PC-3 (cell line): Measurements from ENCODE around the gene KCNIP4. TPM values are rescaled to one million over a fixed set of nuclear protein-coding genes. Genes with fewer than 3 reads are reported as not detected.

ENCODE experiments used
- ATAC-seq: fragments of 200-7000 bp; cut with Tn5 transposase; 2 replicates; pipeline ENCODE4 v1.9.1; 2020; ENCODE audit warnings: mild to moderate bottlenecking, moderate library complexity
- BruUV-seq: library from RNA; stranded (reverse); fragments of 400-500 nt; replicated peaks from 2 replicates; lab custom pipeline; 2021; lab: Mats Ljungman, UMichigan
- CTCF ChIA-PET: fragments of 300-600 bp; sonication (Branson Sonifier 250); formaldehyde crosslinking; loops from one replicate; lab custom pipeline; 2022; ENCODE audit warnings: antibody characterized with exemption; lab: Charles Lee
- POLR2A ChIA-PET: fragments of 300-600 bp; sonication (Branson Sonifier 250); formaldehyde crosslinking; loops from one replicate; lab custom pipeline; 2022; ENCODE audit warnings: antibody characterized with exemption; ENCODE audit not compliant: unreplicated experiment; lab: Charles Lee
- DNase-seq: peaks from one replicate; pipeline ENCODE4 v3.0.0-alpha.2; 2015
- H2AFZ ChIP-seq: fragments of 300-600 bp; sonication (generic); 2 replicates; pipeline ENCODE4 v1.6.0; 2016; ENCODE audit warnings: antibody characterized with exemption, low read length
- H3F3A ChIP-seq: fragments of 300-600 bp; sonication (generic); one replicate; pipeline ENCODE4 v1.6.0; 2017; ENCODE audit warnings: antibody characterized with exemption, low read length, control low read depth, mild to moderate bottlenecking; ENCODE audit not compliant: unreplicated experiment
- H3K27ac ChIP-seq: fragments of 300-600 bp; sonication (generic); 2 replicates; pipeline ENCODE4 v1.5.1; 2016; ENCODE audit warnings: mild to moderate bottlenecking, low read length
- H3K27me3 ChIP-seq: fragments of 300-600 bp; sonication (generic); 2 replicates; pipeline ENCODE4 v1.6.1; 2016; ENCODE audit warnings: low read length, mixed read lengths
- H3K36me3 ChIP-seq: fragments of 300-600 bp; sonication (generic); 2 replicates; pipeline ENCODE4 v1.6.1; 2016; ENCODE audit warnings: low read depth, mixed run types, low read length, mixed read lengths
- H3K4me1 ChIP-seq: fragments of 300-600 bp; sonication (generic); 2 replicates; pipeline ENCODE4 v1.5.1; 2016; ENCODE audit warnings: low read length; ENCODE audit not compliant: insufficient read depth
- H3K4me2 ChIP-seq: fragments of 300-600 bp; sonication (generic); 2 replicates; pipeline ENCODE4 v1.6.0; 2016; ENCODE audit warnings: low read length
- H3K4me3 ChIP-seq: fragments of 300-600 bp; sonication (generic); 2 replicates; pipeline ENCODE4 v1.5.1; 2016; ENCODE audit warnings: mild to moderate bottlenecking, low read length, mixed read lengths
- H3K79me2 ChIP-seq: fragments of 300-600 bp; sonication (generic); 2 replicates; pipeline ENCODE4 v1.6.1; 2017; ENCODE audit warnings: low read length, mixed read lengths
- H3K9ac ChIP-seq: fragments of 300-600 bp; sonication (generic); 2 replicates; pipeline ENCODE4 v1.6.0; 2016; ENCODE audit warnings: mild to moderate bottlenecking, low read length
- H3K9me2 ChIP-seq: fragments of 300-600 bp; sonication (generic); replicated peaks from 2 replicates; pipeline ENCODE4 v1.6.1; 2016; ENCODE audit warnings: mixed run types, low read length, mixed read lengths
- H3K9me3 ChIP-seq: fragments of 300-600 bp; sonication (generic); 2 replicates; pipeline ENCODE4 v1.6.1; 2016; ENCODE audit warnings: low read length, mixed read lengths
- H4K20me1 ChIP-seq: fragments of 300-600 bp; sonication (generic); 2 replicates; pipeline ENCODE4 v1.6.1; 2016; ENCODE audit warnings: low read length, mixed read lengths
- EZH2 ChIP-seq: fragments of 300-600 bp; sonication (generic); IDR thresholded peaks from one replicate; pipeline ENCODE4 v1.6.1; 2017; ENCODE audit warnings: antibody characterized with exemption, mild to moderate bottlenecking, low read length; ENCODE audit not compliant: unreplicated experiment
- EZH2phosphoT487 ChIP-seq: fragments of 300-600 bp; sonication (generic); IDR thresholded peaks from 2 replicates; pipeline ENCODE4 v1.6.1; 2018; ENCODE audit warnings: mild to moderate bottlenecking, antibody characterized with exemption, low read length, borderline replicate concordance
- intact Hi-C: fragments of 100-400 bp; cut with micrococcal nuclease; formaldehyde crosslinking; loops from 2 replicates; pipeline ENCODE4 v1.9.0; 2023
- total RNA-seq: library from RNA; depleted of rRNA; stranded (reverse); fragments of >200 nt; gene quantifications from 2 replicates; pipeline ENCODE4 v1.2.3, GENCODE V29; 2014
- TF ChIP-seq, protein P1 (sequence below): fragments of 300-600 bp; sonication (generic); conservative IDR thresholded peaks from 2 replicates; pipeline ENCODE4 v1.5.1; 2017; ENCODE audit warnings: antibody characterized with exemption, low read depth, mild to moderate bottlenecking, low read length

Gene KCNIP4
- total RNA-seq, 1 experiment from 2014 or later = not detected

DNA sequence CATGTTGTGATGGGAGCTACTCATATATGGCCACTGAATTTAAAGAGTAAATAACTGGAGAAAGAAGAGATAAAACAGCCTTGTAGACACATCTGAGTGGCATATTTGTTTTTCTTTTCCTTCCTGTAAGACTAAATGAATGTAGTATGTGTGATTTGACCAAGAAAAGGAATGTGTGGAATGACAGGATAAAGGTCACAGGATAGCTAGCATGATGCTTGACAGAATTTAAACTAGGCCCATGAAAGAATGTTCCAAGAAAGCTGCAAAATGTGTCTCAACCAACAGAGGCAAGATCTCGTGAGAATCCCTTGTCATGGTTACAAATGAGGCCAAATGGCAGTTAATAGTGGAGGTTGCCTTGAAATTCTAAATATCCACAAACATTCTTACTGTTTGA is 137.0 kb downstream of the KCNIP4 start:
- ChIA-PET CTCF (no interaction called here), POLR2A (no interaction called here)
- Histone ChIP-seq H3K4me1 (no peaks in the 10 kb centered on the region), H3K27ac (no peak overlapping the region), H3K79me2 (no peaks in the 10 kb centered on the region), H3K36me3 (no peaks in the 10 kb centered on the region), H3K9me2 (no peaks in the 10 kb centered on the region), H4K20me1 (no peaks in the 10 kb centered on the region), H3K27me3 (no peaks in the 10 kb centered on the region), H3K4me2 (no peak overlapping the region), H3K4me3 (no peak overlapping the region), H3F3A (no peaks in the 10 kb centered on the region), H3K9me3 (no peaks in the 10 kb centered on the region), H2AFZ (no peak overlapping the region), H3K9ac (no peak overlapping the region)
- ATAC-seq (no peak), DNase-seq (peak; percentile 22)
- BruUV-seq = no TSS peak
- TF ChIP-seq EZH2phosphoT487 (no peak), EZH2 (no peak)
- TF ChIP-seq, protein P1, sequence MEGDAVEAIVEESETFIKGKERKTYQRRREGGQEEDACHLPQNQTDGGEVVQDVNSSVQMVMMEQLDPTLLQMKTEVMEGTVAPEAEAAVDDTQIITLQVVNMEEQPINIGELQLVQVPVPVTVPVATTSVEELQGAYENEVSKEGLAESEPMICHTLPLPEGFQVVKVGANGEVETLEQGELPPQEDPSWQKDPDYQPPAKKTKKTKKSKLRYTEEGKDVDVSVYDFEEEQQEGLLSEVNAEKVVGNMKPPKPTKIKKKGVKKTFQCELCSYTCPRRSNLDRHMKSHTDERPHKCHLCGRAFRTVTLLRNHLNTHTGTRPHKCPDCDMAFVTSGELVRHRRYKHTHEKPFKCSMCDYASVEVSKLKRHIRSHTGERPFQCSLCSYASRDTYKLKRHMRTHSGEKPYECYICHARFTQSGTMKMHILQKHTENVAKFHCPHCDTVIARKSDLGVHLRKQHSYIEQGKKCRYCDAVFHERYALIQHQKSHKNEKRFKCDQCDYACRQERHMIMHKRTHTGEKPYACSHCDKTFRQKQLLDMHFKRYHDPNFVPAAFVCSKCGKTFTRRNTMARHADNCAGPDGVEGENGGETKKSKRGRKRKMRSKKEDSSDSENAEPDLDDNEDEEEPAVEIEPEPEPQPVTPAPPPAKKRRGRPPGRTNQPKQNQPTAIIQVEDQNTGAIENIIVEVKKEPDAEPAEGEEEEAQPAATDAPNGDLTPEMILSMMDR = no peak
- intact Hi-C loops = no loop called here

GRCh38 chr4:21806991-21807390 is 141.6 kb downstream of the KCNIP4 start:
- no peaks in the 10 kb centered on the region for H4K20me1 ChIP-seq
- no peaks in the 10 kb centered on the region for H3K27me3 ChIP-seq
- no peak overlapping the region for H2AFZ ChIP-seq
- no peaks in the 10 kb centered on the region for H3K36me3 ChIP-seq
- H3K4me1 ChIP-seq = peaks cover 11% of the 10 kb centered on the region
- no peak overlapping the region for H3K27ac ChIP-seq
- no peak overlapping the region for H3K4me3 ChIP-seq
- H3K9me3 ChIP-seq = no peaks in the 10 kb centered on the region
- H3K79me2 ChIP-seq = no peaks in the 10 kb centered on the region
- DNase-seq (peak; percentile 10), ATAC-seq (peak; percentile 31; the same call in 1 of the 2 replicates)
- H3K9me2 ChIP-seq = no peaks in the 10 kb centered on the region
- intact Hi-C loops = no loop called here
- no peak overlapping the region for H3K9ac ChIP-seq
- ChIA-PET POLR2A (no interaction called here), CTCF (interaction anchor here (0.6 kb wide), 1 partner anchor 74 kb away, joined by 3 read pairs; no protein-coding TSS in a partner anchor)
- no peak for TF ChIP-seq EZH2
- BruUV-seq = no TSS peak
- no peak overlapping the region for H3K4me2 ChIP-seq
- H3F3A ChIP-seq = no peaks in the 10 kb centered on the region

DNA sequence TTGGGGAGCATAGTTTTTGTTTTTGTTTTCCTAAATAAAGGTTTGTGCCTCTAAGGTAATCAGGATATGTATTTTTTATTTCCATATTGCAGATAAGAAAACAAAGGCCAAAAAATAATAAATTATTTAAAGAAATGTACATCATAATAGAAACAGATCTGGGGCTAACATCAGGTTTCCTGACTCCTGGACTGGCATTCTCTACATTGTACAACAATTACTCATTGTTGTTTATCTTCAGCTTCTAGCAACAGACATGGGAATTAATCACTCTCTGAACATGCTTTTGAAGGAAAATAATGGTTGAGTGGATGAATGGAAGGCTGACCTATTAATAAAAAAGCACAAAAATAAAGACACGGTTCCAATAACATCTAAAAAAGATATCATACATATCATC is 146.2 kb downstream of the KCNIP4 start:
- CTCF ChIA-PET = no interaction called here
- peak; percentile 98 for ATAC-seq
- no peak overlapping the region for H3K9ac ChIP-seq
- H3K4me2 ChIP-seq = peak overlapping the region; percentile 51
- no peak overlapping the region for H3K4me3 ChIP-seq
- TF ChIP-seq EZH2 = no peak
- TF ChIP-seq EZH2phosphoT487 = no peak
- TF ChIP-seq, protein P1 = no peak
- peaks cover 15% of the 10 kb centered on the region for H3K4me1 ChIP-seq
- intact Hi-C loops = loop anchor here (1.0 kb wide), 1 partner anchor 99 kb away; no protein-coding TSS in a partner anchor
- no peak overlapping the region for H2AFZ ChIP-seq
- no TSS peak for BruUV-seq
- H3K79me2 ChIP-seq = no peaks in the 10 kb centered on the region
- H3F3A ChIP-seq = no peaks in the 10 kb centered on the region
- peak; percentile 73 for DNase-seq
- no peaks in the 10 kb centered on the region for H3K9me2 ChIP-seq
- POLR2A ChIA-PET = no interaction called here
- no peaks in the 10 kb centered on the region for H3K9me3 ChIP-seq
- no peaks in the 10 kb centered on the region for H3K36me3 ChIP-seq
- no peaks in the 10 kb centered on the region for H4K20me1 ChIP-seq
- no peaks in the 10 kb centered on the region for H3K27me3 ChIP-seq
- H3K27ac ChIP-seq = no peak overlapping the region
